CD4-positive, alpha-beta memory T cell (primary cell): ENCODE results near the gene SCN1A. TPM values are rescaled to one million over a fixed set of nuclear protein-coding genes. Genes with fewer than 3 reads are reported as not detected.

Source experiments
- CTCF ChIA-PET: fragments of 350-600 bp; sonication (Branson Sonifier 250); formaldehyde crosslinking; loops from one replicate; lab custom pipeline; 2021; ENCODE audit warnings: inconsistent platforms; ENCODE audit not compliant: partially characterized antibody; lab: Charles Lee
- POLR2A ChIA-PET: fragments of 350-600 bp; sonication (Branson Sonifier 250); formaldehyde crosslinking; loops from one replicate; lab custom pipeline; 2021; ENCODE audit not compliant: partially characterized antibody; lab: Charles Lee
- DNase-seq, 5 donors: peaks; one replicate each; pipeline versions ENCODE4 v3.0.0 to v3.0.0-alpha.2; 2020 to 2022; ENCODE audit warnings: mixed read lengths in 1 of 5
- H3K27ac ChIP-seq: one replicate; pipeline ENCODE4 v1.7.0; 2013; ENCODE audit warnings: low read depth, low read length
- H3K27me3 ChIP-seq: 2 replicates; pipeline ENCODE4 v1.7.0; 2013; ENCODE audit warnings: mild to moderate bottlenecking, low read length, moderate library complexity; ENCODE audit not compliant: insufficient read depth
- H3K36me3 ChIP-seq: 2 replicates; pipeline ENCODE4 v1.7.0; 2013; ENCODE audit warnings: mild to moderate bottlenecking, low read length, moderate library complexity; ENCODE audit not compliant: insufficient read depth
- H3K4me1 ChIP-seq: 2 replicates; pipeline ENCODE4 v1.7.0; 2013; ENCODE audit warnings: mild to moderate bottlenecking, low read length, moderate library complexity; ENCODE audit not compliant: insufficient read depth
- H3K4me3 ChIP-seq, 2 donors: one replicate each; pipeline ENCODE4 v1.7.0; 2013; ENCODE audit warnings: low read length in 2 of 2, mild to moderate bottlenecking in 1 of 2
- H3K9me3 ChIP-seq, 2 donors: one replicate each; pipeline ENCODE4 v1.7.0; 2013; ENCODE audit warnings: low read length in 2 of 2, control low read depth in 1 of 2; ENCODE audit not compliant: control insufficient read depth in 1 of 2
- H3K27ac Mint-ChIP-seq, 7 donors: one replicate each; pipeline ENCODE4 v1.8.0; 2020 to 2021; ENCODE audit warnings: mixed read lengths in 7 of 7, mild to moderate bottlenecking in 6 of 7, inconsistent platforms in 3 of 7, moderate library complexity in 3 of 7
- H3K27me3 Mint-ChIP-seq, 2 donors: one replicate each; pipeline ENCODE4 v1.8.0; 2020 to 2021; ENCODE audit warnings: mixed read lengths in 2 of 2
- H3K36me3 Mint-ChIP-seq, 2 donors: one replicate each; pipeline ENCODE4 v1.8.0; 2020 to 2021; ENCODE audit warnings: mixed read lengths in 2 of 2, inconsistent platforms in 1 of 2, mild to moderate bottlenecking in 1 of 2
- H3K4me1 Mint-ChIP-seq, 4 donors: one replicate each; pipeline ENCODE4 v1.8.0; 2020 to 2021; ENCODE audit warnings: mixed read lengths in 4 of 4, mild to moderate bottlenecking in 1 of 4
- H3K4me3 Mint-ChIP-seq, 8 donors: one replicate each; pipeline ENCODE4 v1.8.0; 2020 to 2021; ENCODE audit warnings: mixed read lengths in 8 of 8, mild to moderate bottlenecking in 7 of 8, moderate library complexity in 6 of 8, inconsistent platforms in 3 of 8
- H3K9me3 Mint-ChIP-seq, 8 donors: one replicate each; pipeline ENCODE4 v1.8.0; 2020 to 2021; ENCODE audit warnings: mixed read lengths in 8 of 8, mild to moderate bottlenecking in 5 of 8, inconsistent platforms in 3 of 8, moderate library complexity in 1 of 8
- intact Hi-C: fragments of 100-400 bp; cut with micrococcal nuclease; formaldehyde crosslinking; loops from one replicate; pipeline ENCODE4 v1.15.1; 2023
- polyA plus RNA-seq, 2 donors: library from polyadenylated mRNA; unstranded; fragments of 300-500 nt; fragmentation: Illumina TruSeq; gene quantifications; one replicate each; pipeline ENCODE4 v1.2.3, GENCODE V29; 2021
- total RNA-seq, 2 experiments: library from RNA; stranded (reverse); gene quantifications; one replicate each; pipeline ENCODE4 v1.2.3, GENCODE V29; 2021

SCN1A gene
- total and polyA plus RNA-seq, 4 experiments from 2014 or later = not detected

DNA sequence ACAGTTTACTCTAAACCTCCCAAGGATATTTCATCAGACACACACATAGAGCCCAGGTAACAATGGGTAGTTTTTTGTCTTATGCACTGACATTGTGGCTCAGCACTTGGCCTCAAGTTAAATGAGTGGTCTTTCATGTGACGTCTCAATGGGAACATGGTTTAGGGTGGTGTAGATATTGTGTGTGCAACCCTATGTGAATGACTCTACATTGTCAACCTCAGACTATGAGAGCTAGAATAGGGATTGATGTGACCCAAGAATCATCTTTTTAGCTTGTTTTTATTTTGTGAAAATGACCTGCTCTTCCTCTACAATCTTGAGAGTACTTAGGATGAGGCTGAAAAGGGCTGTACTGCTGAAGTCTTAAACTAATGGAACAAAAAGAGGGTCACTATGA is 86.2 kb downstream of the SCN1A start:
- H3K4me1 ChIP-seq = no peaks in the 10 kb centered on the region
- Mint-ChIP-seq H3K36me3 (no peaks in the 10 kb centered on the region), H3K27ac (no peak overlapping the region), H3K4me1 (no peaks in the 10 kb centered on the region), H3K9me3 (peaks cover 0 to 1% (median 0%) of the 10 kb centered on the region in 8 donors), H3K27me3 (peaks cover 2 to 6% of the 10 kb centered on the region in 2 donors), H3K4me3 (no peak overlapping the region)
- no peaks in the 10 kb centered on the region for H3K27me3 ChIP-seq
- DNase-seq = no peak
- H3K36me3 ChIP-seq = no peaks in the 10 kb centered on the region
- CTCF ChIA-PET = no interaction called here
- intact Hi-C loops = no loop called here
- no peaks in the 10 kb centered on the region for H3K9me3 ChIP-seq
- H3K4me3 ChIP-seq = no peak overlapping the region
- POLR2A ChIA-PET = no interaction called here
- H3K27ac ChIP-seq = no peak overlapping the region

DNA sequence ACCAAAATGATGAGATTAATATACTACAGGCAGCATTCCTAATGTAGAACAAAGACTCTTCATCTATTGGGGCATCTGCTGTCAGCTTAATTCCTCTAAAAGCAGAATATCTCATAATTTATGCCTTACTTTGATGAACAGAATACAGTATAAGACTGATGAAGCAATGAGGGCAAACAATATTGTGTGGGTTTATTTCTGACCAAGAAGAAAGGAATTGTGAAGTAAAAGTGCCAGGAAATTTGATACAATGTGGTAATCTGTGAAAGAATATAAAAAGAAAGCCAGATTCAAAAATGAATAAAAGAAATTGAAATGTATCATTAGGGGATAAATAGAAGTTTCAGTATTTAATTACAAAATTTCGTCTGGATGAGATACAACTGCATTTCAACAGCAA is 95.5 kb downstream of the SCN1A start:
- H3K4me3 ChIP-seq = no peak overlapping the region
- H3K27me3 ChIP-seq = no peaks in the 10 kb centered on the region
- no peak overlapping the region for H3K4me3 Mint-ChIP-seq
- H3K36me3 ChIP-seq = no peaks in the 10 kb centered on the region
- H3K27ac ChIP-seq = no peak overlapping the region
- H3K9me3 ChIP-seq = no peaks in the 10 kb centered on the region
- H3K4me1 Mint-ChIP-seq = no peaks in the 10 kb centered on the region
- no peaks in the 10 kb centered on the region for H3K4me1 ChIP-seq
- H3K27ac Mint-ChIP-seq = no peak overlapping the region
- no peak for DNase-seq
- no peaks in the 10 kb centered on the region for H3K36me3 Mint-ChIP-seq
- H3K27me3 Mint-ChIP-seq = peaks cover 0 to 1% of the 10 kb centered on the region in 2 donors
- POLR2A ChIA-PET = no interaction called here
- intact Hi-C loops = no loop called here
- H3K9me3 Mint-ChIP-seq = no peaks in the 10 kb centered on the region
- CTCF ChIA-PET = no interaction called here

DNA sequence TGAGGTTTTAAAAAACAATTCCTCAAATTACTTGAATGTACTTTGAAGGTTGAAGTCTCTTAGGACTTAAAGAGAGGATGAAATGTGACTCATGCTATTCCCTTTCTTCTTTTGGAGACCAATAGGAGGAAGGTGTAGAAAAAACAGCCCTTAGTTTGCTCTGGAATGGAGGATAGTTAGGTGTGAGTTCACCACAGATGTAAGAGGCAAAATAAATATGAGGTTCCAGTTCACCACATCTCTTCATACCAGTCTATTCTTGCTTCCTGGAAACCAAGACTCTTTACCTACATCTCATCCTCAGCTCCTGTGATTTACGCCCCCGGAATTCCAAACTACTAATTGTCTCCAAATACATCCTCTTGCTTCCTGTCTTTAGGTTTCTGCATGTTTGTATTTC is 96.8 kb downstream of the SCN1A start:
- no peaks in the 10 kb centered on the region for H3K9me3 ChIP-seq
- H3K27ac ChIP-seq = no peak overlapping the region
- ChIA-PET POLR2A (no interaction called here), CTCF (no interaction called here)
- Mint-ChIP-seq H3K27me3 (peaks cover 0 to 1% of the 10 kb centered on the region in 2 donors), H3K4me1 (no peaks in the 10 kb centered on the region), H3K9me3 (no peaks in the 10 kb centered on the region), H3K36me3 (no peaks in the 10 kb centered on the region), H3K27ac (no peak overlapping the region), H3K4me3 (no peak overlapping the region)
- H3K27me3 ChIP-seq = no peaks in the 10 kb centered on the region
- no peaks in the 10 kb centered on the region for H3K4me1 ChIP-seq
- no peaks in the 10 kb centered on the region for H3K36me3 ChIP-seq
- intact Hi-C loops = no loop called here
- H3K4me3 ChIP-seq = no peak overlapping the region
- no peak for DNase-seq

DNA sequence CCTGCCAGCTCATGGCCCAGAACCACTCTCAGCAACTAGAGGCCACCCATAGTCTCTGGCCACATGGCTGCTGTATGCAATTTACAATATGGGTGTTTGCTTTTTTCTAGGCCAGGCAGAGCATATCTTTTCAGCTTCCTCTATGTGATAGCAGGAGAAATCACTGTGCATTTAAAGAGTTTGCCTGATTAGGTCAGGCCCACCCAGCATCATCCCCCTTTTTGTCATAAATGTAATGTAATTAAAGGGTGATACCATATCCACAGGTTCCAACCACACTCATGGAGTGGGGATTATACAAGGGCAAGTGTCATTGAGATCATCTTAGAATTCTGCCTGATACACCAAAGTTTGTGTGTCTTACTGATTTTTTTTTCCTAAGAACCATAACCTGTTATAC is 102.5 kb downstream of the SCN1A start:
- intact Hi-C loops = no loop called here
- H3K36me3 Mint-ChIP-seq = no peaks in the 10 kb centered on the region
- Histone ChIP-seq H3K4me3 (no peak overlapping the region), H3K27me3 (no peaks in the 10 kb centered on the region), H3K4me1 (no peaks in the 10 kb centered on the region), H3K9me3 (no peaks in the 10 kb centered on the region), H3K27ac (no peak overlapping the region), H3K36me3 (no peaks in the 10 kb centered on the region)
- ChIA-PET POLR2A (no interaction called here), CTCF (no interaction called here)
- no peaks in the 10 kb centered on the region for H3K4me1 Mint-ChIP-seq
- H3K4me3 Mint-ChIP-seq = no peak overlapping the region
- peaks cover 0 to 1% of the 10 kb centered on the region in 2 donors for H3K27me3 Mint-ChIP-seq
- no peak overlapping the region for H3K27ac Mint-ChIP-seq
- H3K9me3 Mint-ChIP-seq = peaks cover 0 to 2% (median 0%) of the 10 kb centered on the region in 8 donors
- no peak for DNase-seq

DNA sequence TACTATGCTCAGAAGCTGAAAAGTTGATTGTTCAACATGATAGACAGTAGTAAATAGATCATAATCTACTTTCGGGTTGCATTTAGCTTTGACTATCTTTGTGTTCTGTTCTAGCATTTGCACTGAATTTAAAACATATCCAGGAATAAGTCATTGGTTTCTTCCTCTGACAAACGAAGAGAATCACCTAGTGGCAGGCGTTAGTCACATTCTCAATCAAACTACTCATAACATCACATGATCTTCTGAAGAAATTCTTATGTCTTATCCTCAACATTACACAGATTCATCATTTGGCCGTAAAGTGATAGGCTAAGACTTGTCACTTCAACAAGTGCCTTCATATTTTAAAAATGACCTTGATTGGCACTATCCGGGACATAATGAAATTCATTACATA is 110.6 kb downstream of the SCN1A start:
- peaks cover 0 to 3% of the 10 kb centered on the region in 2 donors for H3K27me3 Mint-ChIP-seq
- no peak overlapping the region for H3K4me3 Mint-ChIP-seq
- H3K36me3 Mint-ChIP-seq = no peaks in the 10 kb centered on the region
- Histone ChIP-seq H3K9me3 (no peaks in the 10 kb centered on the region), H3K36me3 (no peaks in the 10 kb centered on the region), H3K27ac (no peak overlapping the region), H3K27me3 (no peaks in the 10 kb centered on the region), H3K4me3 (no peak overlapping the region), H3K4me1 (no peaks in the 10 kb centered on the region)
- CTCF ChIA-PET = no interaction called here
- no peak for DNase-seq
- H3K27ac Mint-ChIP-seq = no peak overlapping the region
- H3K9me3 Mint-ChIP-seq = no peaks in the 10 kb centered on the region
- intact Hi-C loops = no loop called here
- no peaks in the 10 kb centered on the region for H3K4me1 Mint-ChIP-seq
- POLR2A ChIA-PET = no interaction called here

DNA sequence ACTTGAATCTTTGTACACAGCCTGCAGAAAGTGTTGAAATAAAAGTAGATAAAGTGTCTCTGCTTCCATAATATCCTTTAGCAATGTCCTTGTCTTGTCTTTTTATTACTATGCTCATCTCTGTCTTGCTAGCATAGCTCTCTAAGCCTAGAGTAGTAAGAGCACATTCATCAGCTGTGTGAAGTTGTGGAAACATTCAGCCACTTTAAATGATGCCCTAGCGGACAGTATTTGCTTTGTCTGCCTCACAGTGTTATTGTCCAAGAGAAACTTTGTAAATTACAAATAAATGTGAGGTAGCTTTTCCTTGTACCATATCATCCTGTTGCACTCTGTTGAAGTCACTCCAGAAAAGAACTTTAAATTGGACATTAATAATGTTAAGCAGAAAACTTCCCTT is 113.9 kb downstream of the SCN1A start:
- Mint-ChIP-seq H3K4me1 (no peaks in the 10 kb centered on the region), H3K9me3 (no peaks in the 10 kb centered on the region), H3K27ac (peak overlapping the region in 1 of 7 donors; percentile 81), H3K36me3 (no peaks in the 10 kb centered on the region), H3K4me3 (no peak overlapping the region), H3K27me3 (peaks cover 0 to 2% of the 10 kb centered on the region in 2 donors)
- Histone ChIP-seq H3K36me3 (no peaks in the 10 kb centered on the region), H3K27me3 (no peaks in the 10 kb centered on the region), H3K4me3 (no peak overlapping the region), H3K9me3 (no peaks in the 10 kb centered on the region), H3K4me1 (no peaks in the 10 kb centered on the region), H3K27ac (no peak overlapping the region)
- no peak for DNase-seq
- CTCF ChIA-PET = no interaction called here
- intact Hi-C loops = no loop called here
- POLR2A ChIA-PET = no interaction called here

DNA sequence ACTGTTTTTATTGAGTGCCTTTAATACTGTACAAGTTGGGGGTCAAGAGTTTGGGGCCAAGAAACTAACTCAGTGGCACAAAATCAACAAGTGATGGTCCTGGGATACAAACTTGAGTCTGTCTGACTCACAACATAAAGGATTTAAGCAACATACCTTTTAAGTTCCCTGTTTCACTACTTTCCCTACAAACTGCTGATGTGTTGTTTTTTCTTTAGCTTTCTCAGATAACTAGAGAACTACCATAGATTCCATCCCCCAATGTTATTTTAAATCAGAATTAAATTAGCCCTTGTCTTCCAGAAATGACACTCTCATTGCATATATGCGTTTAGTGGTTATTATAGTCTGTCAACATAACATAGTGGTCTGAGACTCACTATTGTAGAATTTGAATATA is 116.2 kb downstream of the SCN1A start:
- ChIA-PET CTCF (no interaction called here), POLR2A (no interaction called here)
- H3K27ac Mint-ChIP-seq = no peak overlapping the region
- H3K9me3 Mint-ChIP-seq = no peaks in the 10 kb centered on the region
- no peaks in the 10 kb centered on the region for H3K4me1 ChIP-seq
- no peaks in the 10 kb centered on the region for H3K36me3 Mint-ChIP-seq
- no peaks in the 10 kb centered on the region for H3K36me3 ChIP-seq
- H3K27me3 ChIP-seq = no peaks in the 10 kb centered on the region
- DNase-seq = no peak
- H3K9me3 ChIP-seq = no peaks in the 10 kb centered on the region
- H3K4me3 Mint-ChIP-seq = no peak overlapping the region
- intact Hi-C loops = no loop called here
- peaks cover 2 to 5% of the 10 kb centered on the region in 2 donors for H3K27me3 Mint-ChIP-seq
- no peak overlapping the region for H3K27ac ChIP-seq
- no peaks in the 10 kb centered on the region for H3K4me1 Mint-ChIP-seq
- no peak overlapping the region for H3K4me3 ChIP-seq

DNA sequence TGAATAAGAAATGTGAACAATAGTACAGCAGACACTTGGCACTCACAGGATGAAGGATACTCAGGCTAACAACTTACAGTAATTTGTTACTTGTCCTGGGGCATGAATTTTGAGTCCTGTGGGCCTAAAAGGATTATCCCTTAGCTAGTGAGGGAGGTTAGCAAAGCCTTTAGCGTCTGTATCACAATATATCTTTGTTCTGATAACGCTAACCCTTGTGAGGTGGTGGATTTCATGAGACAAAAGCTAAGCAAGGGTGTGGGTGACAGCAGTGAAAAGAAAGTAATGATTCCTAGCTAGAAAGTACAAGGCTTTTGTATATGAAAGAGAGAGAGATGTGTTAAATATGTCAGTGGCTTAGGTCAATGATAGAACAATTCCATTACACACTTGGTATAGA is 127.4 kb downstream of the SCN1A start:
- intact Hi-C loops = no loop called here
- Histone ChIP-seq H3K4me1 (no peaks in the 10 kb centered on the region), H3K36me3 (no peaks in the 10 kb centered on the region), H3K27me3 (no peaks in the 10 kb centered on the region), H3K4me3 (no peak overlapping the region), H3K9me3 (no peaks in the 10 kb centered on the region), H3K27ac (no peak overlapping the region)
- Mint-ChIP-seq H3K9me3 (no peaks in the 10 kb centered on the region), H3K4me1 (no peaks in the 10 kb centered on the region), H3K27me3 (peaks cover 3 to 5% of the 10 kb centered on the region in 2 donors), H3K27ac (no peak overlapping the region), H3K4me3 (no peak overlapping the region), H3K36me3 (no peaks in the 10 kb centered on the region)
- CTCF ChIA-PET = no interaction called here
- DNase-seq = no peak
- POLR2A ChIA-PET = no interaction called here
